RWPE2 (cell line): Measurements from ENCODE around the gene PALD1.

Experiments
- ATAC-seq: fragments of 200-7000 bp; cut with Tn5 transposase; 3 replicates; pipeline ENCODE4 v1.9.1; 2021; ENCODE audit warnings: low read depth
- DNase-seq: peaks from one replicate; pipeline ENCODE4 v3.0.0-alpha.2; 2020; ENCODE audit warnings: low spot score
- H3K27ac ChIP-seq: fragments of 450-650 bp; 2 replicates; pipeline ENCODE4 v1.5.1; 2017; ENCODE audit warnings: mild to moderate bottlenecking; ENCODE audit not compliant: poor library complexity, severe bottlenecking
- H3K27me3 ChIP-seq: fragments of 250-450 bp; sonication (Bioruptor Pico); 2 replicates; pipeline ENCODE4 v1.5.1; 2021; ENCODE audit warnings: mild to moderate bottlenecking, moderate library complexity; ENCODE audit not compliant: insufficient read depth, poor library complexity, severe bottlenecking
- H3K36me3 ChIP-seq: fragments of 250-450 bp; sonication (Bioruptor Pico); 2 replicates; pipeline ENCODE4 v1.5.1; 2020; ENCODE audit warnings: low read depth, mild to moderate bottlenecking, moderate library complexity
- H3K4me1 ChIP-seq: fragments of 250-450 bp; sonication (Bioruptor Pico); 2 replicates; pipeline ENCODE4 v1.5.1; 2021; ENCODE audit warnings: mild to moderate bottlenecking, moderate library complexity; ENCODE audit not compliant: insufficient read depth, poor library complexity, severe bottlenecking
- H3K4me3 ChIP-seq: fragments of 250-450 bp; sonication (Bioruptor Pico); 2 replicates; pipeline ENCODE4 v1.5.1; 2021; ENCODE audit warnings: mild to moderate bottlenecking, moderate library complexity; ENCODE audit not compliant: severe bottlenecking
- H3K9me3 ChIP-seq: fragments of 250-450 bp; sonication (Bioruptor Pico); 2 replicates; pipeline ENCODE4 v1.5.1; 2021; ENCODE audit warnings: mild to moderate bottlenecking, moderate library complexity; ENCODE audit not compliant: severe bottlenecking
- CTCF ChIP-seq: fragments of 450-650 bp; IDR thresholded peaks from one replicate; pipeline ENCODE4 v1.5.1; 2017; ENCODE audit warnings: mild to moderate bottlenecking, moderate library complexity; ENCODE audit not compliant: poor library complexity, severe bottlenecking

The PALD1 gene

GRCh38 chr10:70499836-70500167, 21.2 kb downstream of the PALD1 start:
- no peaks in the 10 kb centered on the region for H3K27me3 ChIP-seq
- TF ChIP-seq CTCF: no peak
- no peak for ATAC-seq
- H3K27ac ChIP-seq: no peak overlapping the region
- no peaks in the 10 kb centered on the region for H3K4me1 ChIP-seq
- DNase-seq: no peak
- H3K36me3 ChIP-seq: no peaks in the 10 kb centered on the region
- no peak overlapping the region for H3K4me3 ChIP-seq
- no peaks in the 10 kb centered on the region for H3K9me3 ChIP-seq

- ATAC-seq (no peak), DNase-seq (no peak)
- Histone ChIP-seq H3K36me3 (no peaks in the 10 kb centered on the region), H3K4me3 (no peak overlapping the region), H3K4me1 (no peaks in the 10 kb centered on the region), H3K27me3 (no peaks in the 10 kb centered on the region), H3K27ac (no peak overlapping the region), H3K9me3 (no peaks in the 10 kb centered on the region)
- no peak for TF ChIP-seq CTCF
Measured at GRCh38 chr10:70500368-70500767, 21.8 kb downstream of the PALD1 start.

- no peaks in the 10 kb centered on the region for H3K4me1 ChIP-seq
- H3K27me3 ChIP-seq: no peaks in the 10 kb centered on the region
- no peak overlapping the region for H3K27ac ChIP-seq
- no peak for TF ChIP-seq CTCF
- H3K36me3 ChIP-seq: no peaks in the 10 kb centered on the region
- no peaks in the 10 kb centered on the region for H3K9me3 ChIP-seq
- ATAC-seq (no peak), DNase-seq (no peak)
- H3K4me3 ChIP-seq: no peak overlapping the region
Measured at GRCh38 chr10:70500812-70501301, 22.3 kb downstream of the PALD1 start.

- no peak overlapping the region for H3K27ac ChIP-seq
- ATAC-seq (no peak), DNase-seq (no peak)
- H3K4me3 ChIP-seq: no peak overlapping the region
- H3K4me1 ChIP-seq: no peaks in the 10 kb centered on the region
- no peaks in the 10 kb centered on the region for H3K9me3 ChIP-seq
- no peak for TF ChIP-seq CTCF
- H3K27me3 ChIP-seq: no peaks in the 10 kb centered on the region
- no peaks in the 10 kb centered on the region for H3K36me3 ChIP-seq
Measured at GRCh38 chr10:70502406-70502805, 23.8 kb downstream of the PALD1 start.

GRCh38 chr10:70503776-70504175, 25.2 kb downstream of the PALD1 start:
- DNase-seq (no peak), ATAC-seq (no peak)
- H3K27ac ChIP-seq: no peak overlapping the region
- no peaks in the 10 kb centered on the region for H3K27me3 ChIP-seq
- H3K4me3 ChIP-seq: no peak overlapping the region
- H3K36me3 ChIP-seq: no peaks in the 10 kb centered on the region
- TF ChIP-seq CTCF: no peak
- H3K9me3 ChIP-seq: no peaks in the 10 kb centered on the region
- no peaks in the 10 kb centered on the region for H3K4me1 ChIP-seq
